ENCODE data around the gene COQ8A.

Gene COQ8A

DNA sequence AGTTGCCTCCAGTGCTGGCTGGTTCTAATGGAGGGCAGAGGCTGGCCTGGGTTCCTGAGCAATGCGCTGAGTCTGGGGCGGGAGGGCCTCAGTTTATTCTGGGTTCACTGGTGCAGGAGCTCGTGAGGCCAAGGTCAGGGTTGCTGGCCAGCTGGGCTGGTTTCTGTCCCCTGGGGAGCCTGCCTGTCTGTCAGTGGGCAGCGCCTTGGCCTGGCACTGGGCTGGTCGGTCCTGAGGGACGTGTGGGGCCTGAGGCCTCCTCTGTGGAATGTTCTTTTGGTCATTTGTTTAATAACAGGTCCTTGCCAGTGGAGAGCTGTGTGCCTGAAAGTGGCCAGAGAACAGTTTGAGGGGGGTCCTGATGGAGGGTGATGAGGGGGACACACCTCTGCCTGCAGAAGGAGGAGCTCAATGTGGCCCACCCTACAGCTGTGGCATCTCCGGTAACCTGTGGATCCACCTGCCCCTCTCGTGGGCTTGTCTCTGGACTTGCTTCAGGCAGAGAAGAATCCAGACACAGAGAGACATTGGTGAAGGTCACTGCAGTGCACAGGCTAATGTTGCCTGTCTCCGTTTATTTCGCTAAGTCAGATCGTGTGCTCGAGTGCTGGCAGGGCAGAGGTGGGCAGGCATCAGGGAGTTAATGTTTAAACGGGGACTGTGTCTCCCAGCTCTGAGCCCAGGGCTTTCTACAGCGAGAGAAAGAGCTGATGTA, 34.6 kb downstream of the COQ8A start:
- DNase-seq: no peak

DNA sequence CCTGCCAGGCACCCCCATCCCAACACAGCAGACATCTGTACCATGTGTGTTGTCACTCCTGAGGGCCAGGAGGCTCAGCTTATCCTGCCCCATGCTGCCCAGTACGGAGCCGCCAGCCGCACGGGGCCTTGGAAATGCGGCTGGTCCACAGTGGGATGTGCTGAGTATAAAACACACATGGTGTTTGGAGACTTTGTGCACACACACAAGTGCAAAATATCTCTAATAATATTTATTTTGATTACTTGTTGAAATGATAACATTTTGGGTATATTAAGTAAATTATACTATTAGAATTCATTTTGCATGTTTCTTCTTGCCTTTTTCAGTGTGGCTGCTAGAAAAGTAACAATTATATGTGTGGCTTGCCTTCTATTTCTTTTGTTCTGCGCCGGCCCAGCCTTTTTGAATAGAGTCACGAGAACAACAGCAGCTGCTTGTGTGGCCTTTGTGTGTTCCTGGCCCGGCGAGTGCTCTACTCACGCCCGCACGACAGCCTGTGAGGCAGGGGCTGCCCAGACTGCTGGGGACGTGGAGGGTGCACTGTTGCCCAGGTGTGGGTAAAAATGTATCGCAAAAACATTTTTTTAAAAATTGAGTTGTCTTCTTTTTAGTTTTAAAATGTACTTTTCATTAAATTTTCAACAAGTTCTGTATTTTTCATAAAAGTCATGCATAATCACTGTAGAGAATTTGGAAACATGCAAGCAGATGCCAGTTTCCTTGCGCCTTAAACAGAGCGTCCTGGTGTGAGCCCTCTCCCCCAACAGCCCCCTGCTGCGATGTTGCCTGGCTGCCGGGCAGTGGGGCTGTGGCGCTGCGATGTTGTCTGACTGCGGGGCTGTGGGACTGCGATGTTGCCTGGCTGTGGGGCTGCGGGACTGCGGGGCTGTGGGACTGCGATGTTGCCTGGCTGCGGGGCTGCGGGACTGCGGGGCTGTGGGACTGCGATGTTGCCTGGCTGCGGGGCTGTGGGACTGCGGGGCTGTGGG, 35.5 kb downstream of the COQ8A start:
- DNase-seq: no peak

DNA sequence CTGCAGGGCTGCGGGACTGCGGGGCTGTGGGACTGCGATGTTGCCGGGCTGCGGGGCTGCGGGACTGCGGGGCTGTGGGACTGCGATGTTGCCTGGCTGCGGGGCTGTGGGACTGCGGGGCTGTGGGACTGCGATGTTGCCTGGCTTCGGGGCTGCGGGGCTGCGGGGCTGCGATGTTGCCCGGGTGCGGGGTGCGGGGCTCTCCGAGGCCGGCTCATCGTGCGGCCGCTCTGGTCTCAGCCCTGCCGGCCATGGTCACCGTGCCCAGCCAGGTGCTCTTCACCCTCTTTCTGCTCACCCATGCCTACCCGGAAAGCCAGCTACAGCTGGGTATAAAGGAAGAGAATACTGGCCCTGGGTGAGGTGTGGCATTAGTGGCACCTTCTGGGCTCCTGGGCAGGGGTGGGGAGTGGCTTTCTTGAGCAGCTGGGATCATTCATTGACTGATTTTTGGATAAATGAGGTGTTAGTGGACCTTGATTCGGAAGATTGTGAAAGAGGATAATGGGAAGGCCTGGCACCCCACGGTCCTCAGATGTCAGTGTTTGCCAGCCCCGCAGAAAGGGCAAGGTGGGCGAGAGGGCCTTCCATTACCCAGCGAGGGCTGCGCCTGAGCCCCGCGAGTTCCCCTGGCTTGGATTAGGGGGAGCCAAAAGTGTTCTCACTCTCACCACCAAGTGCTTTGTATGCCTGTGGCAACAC, 36.3 kb downstream of the COQ8A start:
- DNase-seq: no peak

DNA sequence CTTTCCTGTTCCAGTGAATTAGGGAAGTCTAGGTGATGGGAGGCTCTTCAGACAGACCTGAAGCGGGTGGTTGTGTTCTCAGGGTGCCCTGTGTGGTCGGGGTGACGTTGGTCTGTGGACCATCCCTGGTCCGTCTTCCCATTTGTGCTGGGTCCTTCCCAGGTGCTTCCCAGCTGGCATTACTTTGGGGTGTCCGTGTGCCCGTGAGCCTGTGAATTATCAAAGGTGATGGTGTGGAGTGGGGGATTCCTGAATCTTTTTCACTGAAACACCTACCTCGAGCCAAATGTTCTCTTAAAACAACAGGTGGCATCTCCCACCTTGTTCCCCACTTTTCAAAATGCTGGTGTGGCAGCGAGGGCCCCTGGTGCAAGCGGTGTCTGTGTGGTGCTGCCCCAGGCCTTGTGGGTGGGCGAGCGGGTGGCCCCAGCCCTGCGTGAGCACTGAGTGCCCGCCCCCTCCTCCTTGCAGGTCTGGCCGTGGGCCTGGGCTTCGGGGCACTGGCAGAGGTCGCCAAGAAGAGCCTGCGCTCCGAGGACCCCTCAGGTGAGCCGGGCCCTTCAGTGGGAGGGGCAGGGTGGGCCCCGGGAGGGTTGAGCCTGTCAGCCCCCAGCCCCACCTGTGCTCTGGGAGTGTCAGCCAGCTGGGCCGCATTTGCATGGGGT, 37.0 kb downstream of the COQ8A start:
- DNase-seq: no peak

DNA sequence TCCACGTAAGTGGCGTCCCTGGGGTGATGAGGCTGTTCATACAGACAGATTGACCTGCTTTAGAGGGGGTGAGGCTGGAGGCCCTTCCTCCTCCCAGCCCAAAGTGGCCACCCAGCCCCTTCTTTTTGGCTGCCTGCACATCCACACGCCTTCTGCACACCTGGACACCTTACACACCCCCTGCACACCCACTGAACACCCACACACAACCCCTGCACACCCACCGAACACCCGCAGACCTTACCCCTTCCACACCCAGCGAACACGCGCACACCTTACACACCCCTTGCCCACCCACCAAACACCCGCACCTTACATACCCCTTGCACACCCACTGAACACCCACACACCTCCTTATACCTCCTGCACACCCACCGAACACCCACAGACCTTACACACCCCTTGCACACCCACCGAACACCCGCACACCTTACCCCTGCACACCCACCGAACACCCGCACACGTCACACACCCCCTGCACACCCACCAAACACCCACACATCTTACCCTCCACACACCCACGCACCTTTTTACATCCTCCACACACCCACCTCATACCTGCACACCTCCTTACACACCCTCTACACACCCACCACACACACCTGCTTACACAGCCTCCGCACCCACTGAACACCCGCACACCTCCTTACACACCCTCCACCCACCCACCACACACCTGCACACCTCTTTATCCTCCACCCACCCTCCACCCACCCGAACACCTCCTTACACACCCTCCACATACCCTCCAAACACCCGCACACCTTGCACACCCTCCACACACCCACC, 37.7 kb downstream of the COQ8A start:
- DNase-seq: no peak

DNA sequence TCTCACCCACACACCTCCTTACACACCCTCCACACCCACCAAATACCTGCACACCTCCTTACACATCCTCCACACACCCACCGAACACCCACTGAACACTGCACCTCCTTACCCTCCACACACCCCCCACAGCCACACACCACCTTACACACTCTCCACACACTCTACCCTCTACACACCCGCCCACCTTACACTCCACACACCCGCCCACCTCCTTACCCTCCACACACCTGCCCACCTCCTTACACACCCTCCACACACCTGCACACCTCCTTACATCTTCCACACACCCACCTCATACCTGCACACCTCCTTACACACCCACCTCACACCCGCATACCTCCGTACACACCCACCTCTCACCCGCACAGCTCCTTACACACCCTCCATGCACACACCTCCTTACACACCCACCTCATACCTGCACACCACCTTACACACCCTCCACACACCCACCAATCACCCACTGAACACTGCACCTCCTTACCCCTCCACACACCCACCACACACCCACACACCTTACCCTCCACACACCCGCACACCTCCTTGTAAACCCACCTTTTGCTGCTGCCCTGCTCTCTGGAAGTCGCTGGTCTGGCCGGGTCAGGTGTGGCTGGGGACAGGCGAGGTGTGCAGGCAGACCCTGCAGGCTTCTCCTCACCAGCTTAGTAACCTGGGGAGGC, 38.5 kb downstream of the COQ8A start:
- DNase-seq: no peak

DNA sequence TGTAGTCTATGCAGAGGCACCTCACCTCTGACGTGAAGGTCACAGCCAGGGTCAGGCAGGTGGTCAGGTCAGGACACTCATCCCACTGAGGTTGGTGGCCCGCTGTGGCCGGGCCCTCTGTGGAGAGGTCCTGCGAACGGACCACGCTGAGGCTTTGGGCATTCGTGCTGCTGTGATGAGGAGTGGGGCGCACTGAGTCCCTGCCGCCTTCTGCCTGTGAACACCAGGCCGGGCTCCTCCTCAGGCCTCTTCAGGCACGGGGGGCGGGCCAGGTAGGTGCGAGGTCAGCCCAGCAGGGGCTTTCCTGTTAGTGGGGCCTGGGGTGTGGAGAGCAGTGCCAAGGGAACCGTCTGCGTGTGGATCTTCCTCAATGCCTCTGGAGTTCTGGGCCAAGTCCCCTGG, 39.0 kb downstream of the COQ8A start:
- DNase-seq: no peak

DNA sequence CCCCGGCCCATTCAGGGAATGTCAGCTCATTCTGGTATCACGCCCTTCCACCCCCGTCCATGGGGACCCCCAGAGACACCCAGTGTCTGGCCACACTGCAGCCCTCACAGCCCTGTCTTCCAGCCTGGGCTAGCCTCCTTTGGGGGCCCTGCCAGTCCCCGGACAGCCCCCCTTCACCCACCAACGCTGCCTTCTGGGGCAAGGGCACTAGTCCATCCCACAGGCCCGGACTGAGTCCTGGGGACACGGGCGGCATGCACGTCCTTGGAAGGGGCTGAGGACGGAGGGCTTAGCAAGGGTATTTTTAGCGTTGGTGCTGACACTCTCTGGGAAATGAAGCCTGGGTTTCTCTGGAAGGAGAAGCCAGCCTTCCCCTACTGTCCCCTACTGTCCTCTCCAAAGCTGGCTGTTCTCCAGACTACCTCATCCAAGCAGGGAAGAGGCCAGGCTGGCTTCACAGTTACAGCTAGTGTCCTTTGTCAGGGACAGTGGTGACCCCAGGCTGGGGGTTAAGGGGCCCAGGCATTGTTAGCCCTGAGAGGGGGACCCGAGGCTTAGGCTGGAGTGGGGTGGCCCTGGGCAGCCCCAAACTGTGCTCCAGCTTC, 39.5 kb downstream of the COQ8A start:
- no peak for DNase-seq

DNA sequence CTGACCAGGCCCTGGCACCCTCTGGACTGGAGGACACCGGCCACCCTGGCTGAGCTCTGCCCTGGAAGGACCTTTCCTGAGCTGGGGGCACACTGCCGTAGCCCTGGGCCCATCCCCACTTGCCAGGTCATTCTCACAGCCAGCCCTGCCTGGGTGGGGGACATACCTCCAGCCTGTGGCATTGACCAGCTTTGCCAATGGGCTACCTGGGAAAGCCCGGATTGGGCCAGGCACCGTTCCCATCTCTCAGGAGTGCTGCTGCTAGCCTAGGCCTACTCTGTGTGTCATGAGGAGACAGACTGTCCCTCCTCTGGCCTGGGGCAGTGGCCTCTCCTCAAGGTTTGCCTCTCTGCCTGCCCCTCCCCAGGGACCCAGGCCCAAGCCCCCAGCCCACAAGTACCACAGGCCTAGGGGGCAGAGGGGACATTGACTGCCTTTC, 40.0 kb downstream of the COQ8A start:
- no peak for DNase-seq

DNA sequence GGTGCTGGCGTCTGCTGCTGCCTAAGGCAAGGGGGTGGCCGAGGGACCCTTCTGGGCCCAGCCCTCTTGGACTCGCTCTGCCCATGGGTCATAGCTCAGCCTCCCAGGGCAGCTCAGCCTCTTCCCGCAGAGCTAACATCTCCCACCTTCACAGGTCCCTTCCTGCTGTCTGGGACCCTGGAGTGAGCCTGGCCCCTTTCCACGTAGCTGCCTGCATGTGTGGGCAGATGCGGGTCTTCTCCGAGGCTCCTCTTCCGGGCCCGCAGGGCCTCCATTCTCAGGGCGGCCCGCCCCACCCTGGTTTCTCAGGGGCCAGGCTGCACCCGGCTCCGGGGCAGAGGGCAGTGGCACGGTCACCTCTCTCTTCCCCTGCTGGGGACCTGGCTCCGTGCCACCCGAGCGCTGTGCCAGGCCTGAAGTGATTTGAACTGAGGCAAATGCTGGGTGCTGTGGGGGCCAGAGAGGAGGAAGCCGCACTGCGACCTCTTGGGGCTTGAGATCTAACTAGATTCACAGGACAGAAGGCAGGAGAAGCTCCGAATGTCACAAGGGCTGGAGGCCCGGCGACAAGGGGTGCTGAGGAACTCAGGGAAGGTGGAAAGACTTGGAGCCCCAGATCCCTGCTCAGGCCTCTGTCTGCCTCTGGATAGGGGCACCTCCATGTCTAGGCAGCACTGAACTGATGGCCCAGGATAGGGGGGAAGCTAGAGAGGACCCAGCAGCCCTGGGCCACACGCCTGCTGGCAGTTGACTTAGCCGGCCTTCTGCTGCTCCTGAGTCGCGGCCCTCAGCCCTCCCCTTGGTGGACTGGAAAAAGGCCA, 40.7 kb downstream of the COQ8A start:
- no peak for DNase-seq

DNA sequence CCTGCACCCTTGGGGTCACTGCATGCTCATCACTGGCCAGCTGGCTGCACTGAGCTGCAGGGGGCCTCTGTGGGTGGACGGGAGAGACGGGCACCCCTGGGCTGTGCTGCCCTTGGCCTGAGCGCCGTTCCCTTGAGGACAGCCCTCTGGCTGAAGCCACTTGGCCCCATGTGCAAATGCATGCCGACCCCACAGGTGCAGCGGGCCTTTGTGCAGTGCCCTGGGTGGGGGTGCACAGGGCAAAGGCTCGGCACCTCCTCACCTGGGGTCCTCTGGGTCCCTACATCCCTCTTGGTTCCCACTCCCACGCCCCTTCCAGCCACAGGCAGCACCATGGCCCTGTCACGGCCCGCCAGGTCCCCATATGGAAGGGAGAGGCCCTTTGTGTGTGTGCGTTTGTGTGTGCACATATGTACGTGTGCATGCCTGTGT, 41.3 kb downstream of the COQ8A start:
- DNase-seq: no peak

DNA sequence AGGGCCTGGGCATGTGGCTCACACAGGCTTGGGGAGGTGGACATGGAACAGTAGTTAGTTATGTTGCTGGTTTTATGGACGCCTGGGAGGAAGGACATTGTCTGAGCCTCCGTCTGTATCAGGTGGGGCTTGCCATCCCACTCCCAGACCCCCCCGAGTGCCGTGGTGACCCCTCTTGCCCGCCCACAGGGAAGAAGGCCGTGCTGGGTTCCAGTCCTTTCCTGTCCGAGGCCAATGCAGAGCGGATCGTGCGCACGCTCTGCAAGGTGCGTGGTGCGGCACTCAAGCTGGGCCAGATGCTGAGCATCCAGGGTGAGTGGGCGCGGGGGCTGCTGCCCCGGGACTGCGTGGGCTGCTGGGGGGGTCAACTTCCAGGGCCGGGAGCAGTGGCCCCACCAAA, 41.7 kb downstream of the COQ8A start:
- no peak for DNase-seq

DNA sequence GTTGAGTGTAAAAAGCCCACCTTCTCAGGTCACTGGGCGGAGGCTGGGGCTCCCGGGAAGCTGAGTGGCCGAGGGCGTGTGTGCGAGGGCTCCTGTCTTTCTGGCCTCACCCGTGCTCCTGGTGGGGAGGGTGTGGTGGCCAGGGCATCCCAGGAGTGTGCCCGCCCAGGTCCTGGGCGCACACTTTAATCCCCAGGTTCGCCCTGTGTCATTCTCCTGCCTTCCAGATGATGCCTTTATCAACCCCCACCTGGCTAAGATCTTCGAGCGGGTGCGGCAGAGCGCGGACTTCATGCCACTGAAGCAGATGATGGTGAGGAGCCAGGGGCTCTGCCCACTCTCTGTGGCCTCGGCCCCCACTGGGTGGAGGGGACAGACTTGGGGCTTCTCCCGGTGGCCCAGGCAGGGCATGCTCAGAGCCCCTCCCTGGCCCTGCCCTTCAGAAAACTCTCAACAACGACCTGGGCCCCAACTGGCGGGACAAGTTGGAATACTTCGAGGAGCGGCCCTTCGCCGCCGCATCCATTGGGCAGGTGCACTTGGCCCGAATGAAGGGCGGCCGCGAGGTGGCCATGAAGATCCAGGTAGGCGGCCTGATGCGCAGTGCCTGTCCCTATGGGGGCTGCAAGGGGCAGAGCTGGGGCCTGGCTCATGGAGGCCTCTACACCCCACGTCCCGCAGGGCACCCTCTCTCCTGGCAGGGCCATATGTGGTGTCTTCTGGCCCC, 42.5 kb downstream of the COQ8A start:
- DNase-seq: no peak

DNA sequence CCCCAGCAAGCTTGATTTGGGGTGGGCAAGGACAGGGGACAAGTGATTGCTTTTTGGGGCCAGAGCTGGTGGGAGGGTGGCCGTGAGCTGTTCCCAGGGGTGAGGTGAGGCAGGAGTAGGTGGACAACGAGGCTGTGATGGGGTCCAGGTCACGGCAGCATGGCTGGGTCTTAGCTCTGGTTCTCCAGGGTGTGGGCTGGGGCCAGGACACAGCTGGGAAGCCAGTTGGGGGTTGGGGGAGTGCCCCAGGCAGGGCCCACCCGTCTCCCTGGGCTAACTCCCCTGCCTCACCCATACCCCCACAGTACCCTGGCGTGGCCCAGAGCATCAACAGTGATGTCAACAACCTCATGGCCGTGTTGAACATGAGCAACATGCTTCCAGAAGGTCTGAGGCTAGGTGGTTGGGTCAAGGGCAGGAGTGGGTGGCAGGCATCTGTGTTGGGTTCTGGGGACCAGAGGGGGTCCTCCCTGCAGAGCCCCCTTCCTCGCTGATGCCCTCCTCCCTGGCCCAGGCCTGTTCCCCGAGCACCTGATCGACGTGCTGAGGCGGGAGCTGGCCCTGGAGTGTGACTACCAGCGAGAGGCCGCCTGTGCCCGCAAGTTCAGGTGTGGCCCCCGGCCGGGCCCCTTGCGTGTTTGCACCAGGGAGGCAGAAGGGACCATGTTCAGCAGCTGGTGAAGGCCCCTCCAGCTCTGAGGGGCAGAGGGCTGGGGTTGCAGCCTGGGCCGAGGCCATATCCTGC, 43.3 kb downstream of the COQ8A start:
- no peak for DNase-seq

DNA sequence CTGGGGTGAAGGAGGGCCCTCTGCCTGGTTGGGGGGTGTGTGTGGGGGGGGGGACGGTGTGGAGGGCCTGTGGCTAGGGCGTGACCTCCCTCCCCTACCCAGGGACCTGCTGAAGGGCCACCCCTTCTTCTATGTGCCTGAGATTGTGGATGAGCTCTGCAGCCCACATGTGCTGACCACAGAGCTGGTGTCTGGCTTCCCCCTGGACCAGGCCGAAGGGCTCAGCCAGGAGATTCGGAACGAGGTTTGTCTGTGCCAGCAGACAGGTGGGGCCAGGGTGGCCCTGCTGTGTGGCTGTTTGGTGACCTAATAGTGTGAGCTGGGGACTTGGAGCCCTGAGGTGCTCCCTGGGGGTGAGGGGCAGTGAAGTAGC, 43.9 kb downstream of the COQ8A start:
- no peak for DNase-seq

DNA sequence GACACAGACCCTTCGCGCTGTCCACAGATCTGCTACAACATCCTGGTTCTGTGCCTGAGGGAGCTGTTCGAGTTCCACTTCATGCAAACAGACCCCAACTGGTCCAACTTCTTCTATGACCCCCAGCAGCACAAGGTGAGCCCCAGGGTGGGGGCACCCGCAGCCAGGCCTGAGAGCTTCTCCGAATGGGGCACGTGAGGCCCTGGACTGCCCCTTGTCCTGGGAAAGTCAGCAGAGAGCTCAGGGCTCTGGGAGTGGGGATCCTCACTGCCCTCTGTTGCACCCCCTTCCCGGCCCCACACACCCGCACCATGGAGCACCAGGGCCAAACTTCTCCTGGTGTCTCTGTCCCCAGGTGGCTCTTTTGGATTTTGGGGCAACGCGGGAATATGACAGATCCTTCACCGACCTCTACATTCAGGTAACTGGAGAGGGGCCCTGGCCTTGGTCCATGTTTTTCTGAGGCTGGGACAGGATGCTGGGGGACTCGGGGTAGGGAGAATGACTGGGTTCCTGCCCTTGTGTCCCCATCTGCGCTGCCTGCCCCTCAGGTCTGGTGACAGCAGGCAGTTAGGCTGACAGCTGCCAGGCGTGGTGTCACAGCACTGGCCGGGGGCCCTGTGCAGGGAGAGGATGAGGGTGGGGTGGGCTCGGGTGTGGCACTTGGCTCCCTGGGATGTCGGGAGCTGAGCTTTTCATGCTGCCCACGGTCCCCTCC, 44.6 kb downstream of the COQ8A start:
- no peak for DNase-seq

DNA sequence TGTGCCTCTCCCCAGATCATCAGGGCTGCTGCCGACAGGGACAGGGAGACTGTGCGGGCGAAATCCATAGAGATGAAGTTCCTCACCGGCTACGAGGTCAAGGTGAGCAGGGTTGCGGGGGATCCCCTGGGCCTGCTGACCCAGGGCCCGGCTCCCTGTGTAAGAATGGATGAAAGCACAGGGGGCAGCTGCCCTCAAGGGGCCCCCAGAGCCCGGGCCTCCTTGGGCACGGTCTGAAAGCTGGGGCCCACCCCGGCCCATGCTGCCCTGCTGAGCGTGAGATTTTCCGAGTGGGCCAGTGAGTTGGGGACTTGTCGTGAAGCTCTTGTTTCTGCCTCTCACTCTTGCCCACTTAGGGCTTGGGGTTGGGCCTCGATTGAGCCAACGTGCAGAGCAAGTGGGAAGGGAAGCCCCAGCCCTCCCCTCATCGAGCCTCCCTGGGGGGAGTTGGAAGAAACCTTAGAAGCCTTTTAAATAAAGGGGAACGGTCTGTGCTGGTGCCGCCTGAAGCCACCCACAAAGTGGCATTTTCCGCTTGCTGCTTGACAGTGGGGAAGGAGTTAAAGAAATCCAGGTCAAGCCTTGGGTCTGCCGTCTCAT, 45.2 kb downstream of the COQ8A start:
- DNase-seq: no peak
